Activated naive CD8-positive, alpha-beta T cell treated with anti-CD3 and anti-CD28 coated beads, Interleukin-2, amount 50 U/mL, for 24 hours (primary cell): ENCODE measurements around the gene PIAS1.

ENCODE experiments used
- ATAC-seq: fragments of 150-1000 bp; cut with Tn5 transposase; one replicate; pipeline ENCODE4 v1.10.0; 2021
- DNase-seq: peaks from one replicate; pipeline ENCODE4 v3.0.0; 2021
- H3K27ac Mint-ChIP-seq: one replicate; pipeline ENCODE4 v1.8.0; 2021; ENCODE audit warnings: mild to moderate bottlenecking, mixed read lengths
- H3K27me3 Mint-ChIP-seq: one replicate; pipeline ENCODE4 v1.8.0; 2021; ENCODE audit warnings: mixed read lengths
- H3K36me3 Mint-ChIP-seq: one replicate; pipeline ENCODE4 v1.8.0; 2021; ENCODE audit warnings: low read depth, mixed read lengths
- H3K4me1 Mint-ChIP-seq: one replicate; pipeline ENCODE4 v1.8.0; 2021; ENCODE audit warnings: mixed read lengths
- H3K4me3 Mint-ChIP-seq: one replicate; pipeline ENCODE4 v1.8.0; 2021; ENCODE audit warnings: mild to moderate bottlenecking, moderate library complexity, mixed read lengths
- H3K9me3 Mint-ChIP-seq: one replicate; pipeline ENCODE4 v1.8.0; 2021; ENCODE audit warnings: mixed read lengths

PIAS1 gene

DNA sequence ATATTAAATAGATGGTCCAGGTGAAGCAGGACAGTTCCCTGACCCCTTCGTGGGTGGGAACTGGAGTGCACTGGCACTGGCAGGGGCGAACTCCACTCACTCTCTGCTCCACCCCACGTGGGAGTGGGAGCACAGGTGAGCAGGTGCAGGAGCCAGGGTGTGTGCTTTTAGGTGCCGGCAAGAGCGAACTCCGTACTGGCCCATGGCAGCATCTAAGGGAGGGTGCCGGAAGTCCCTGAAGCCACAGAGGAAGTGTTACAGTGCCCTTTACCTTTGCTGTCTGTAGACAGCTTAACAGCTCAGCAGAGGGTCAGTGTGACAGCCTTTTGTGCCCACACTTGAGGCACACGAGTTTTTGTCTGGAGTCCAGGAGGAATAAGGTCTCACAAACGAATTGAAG is 26.7 kb upstream of the PIAS1 start:
- no peaks in the 10 kb centered on the region for H3K9me3 Mint-ChIP-seq
- peaks cover 5% of the 10 kb centered on the region for H3K27me3 Mint-ChIP-seq
- no peak overlapping the region for H3K4me3 Mint-ChIP-seq
- no peak overlapping the region for H3K27ac Mint-ChIP-seq
- DNase-seq = no peak
- H3K36me3 Mint-ChIP-seq = no peaks in the 10 kb centered on the region
- peaks cover 5% of the 10 kb centered on the region for H3K4me1 Mint-ChIP-seq
- ATAC-seq = no peak

DNA sequence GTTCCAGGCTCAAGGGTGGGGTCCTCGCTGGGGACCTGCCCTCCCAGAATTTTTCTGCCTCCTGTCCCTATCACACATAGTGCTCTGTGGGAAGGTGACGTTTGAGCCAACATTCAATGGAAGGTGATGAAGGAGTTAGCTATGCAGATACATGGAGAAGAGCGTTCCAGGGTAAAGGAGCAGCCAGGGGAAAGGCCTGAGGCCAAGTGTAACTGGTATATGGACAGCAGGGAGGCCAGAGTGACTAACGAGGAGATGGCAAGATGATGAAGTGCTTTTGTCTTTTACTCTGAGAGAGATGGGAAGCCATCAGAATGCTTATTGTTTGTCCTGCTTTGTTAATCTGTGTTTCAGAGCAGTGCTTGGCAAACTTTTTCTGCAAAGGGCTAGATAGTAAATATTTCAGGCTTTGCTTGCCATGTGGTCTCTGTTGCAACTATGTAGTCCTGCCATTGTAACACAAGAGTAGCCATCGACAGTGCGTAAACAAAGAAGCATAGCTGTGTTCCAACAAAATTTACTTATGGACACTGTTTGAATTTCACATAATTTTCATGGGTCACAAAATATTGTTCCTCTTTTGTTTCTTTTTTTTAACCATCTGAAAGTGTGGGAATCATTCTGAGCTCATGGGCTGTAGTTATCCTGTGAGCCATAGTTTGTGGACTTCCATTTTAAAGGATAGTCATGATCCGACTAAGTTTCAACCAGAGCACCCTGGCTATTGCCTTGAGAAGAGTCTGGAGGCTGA is 25.8 kb upstream of the PIAS1 start:
- no peak for ATAC-seq
- no peaks in the 10 kb centered on the region for H3K9me3 Mint-ChIP-seq
- no peaks in the 10 kb centered on the region for H3K36me3 Mint-ChIP-seq
- no peak overlapping the region for H3K4me3 Mint-ChIP-seq
- no peak for DNase-seq
- peaks cover 5% of the 10 kb centered on the region for H3K27me3 Mint-ChIP-seq
- peaks cover 7% of the 10 kb centered on the region for H3K4me1 Mint-ChIP-seq
- no peak overlapping the region for H3K27ac Mint-ChIP-seq

GRCh38 chr15:68028888-68029207 is 25.3 kb upstream of the PIAS1 start:
- no peaks in the 10 kb centered on the region for H3K9me3 Mint-ChIP-seq
- peaks cover 7% of the 10 kb centered on the region for H3K4me1 Mint-ChIP-seq
- H3K27me3 Mint-ChIP-seq = peaks cover 7% of the 10 kb centered on the region
- H3K4me3 Mint-ChIP-seq = no peak overlapping the region
- H3K27ac Mint-ChIP-seq = no peak overlapping the region
- ATAC-seq = no peak
- no peaks in the 10 kb centered on the region for H3K36me3 Mint-ChIP-seq
- DNase-seq = no peak

GRCh38 chr15:68029959-68030358 is 24.2 kb upstream of the PIAS1 start:
- no peak for ATAC-seq
- DNase-seq = no peak
- no peaks in the 10 kb centered on the region for H3K9me3 Mint-ChIP-seq
- no peaks in the 10 kb centered on the region for H3K36me3 Mint-ChIP-seq
- peaks cover 7% of the 10 kb centered on the region for H3K4me1 Mint-ChIP-seq
- no peak overlapping the region for H3K4me3 Mint-ChIP-seq
- peaks cover 16% of the 10 kb centered on the region for H3K27me3 Mint-ChIP-seq
- no peak overlapping the region for H3K27ac Mint-ChIP-seq

GRCh38 chr15:68031404-68031803 is 22.7 kb upstream of the PIAS1 start:
- Mint-ChIP-seq H3K4me3 (no peak overlapping the region), H3K36me3 (no peaks in the 10 kb centered on the region), H3K27me3 (peaks cover 22% of the 10 kb centered on the region), H3K27ac (no peak overlapping the region), H3K4me1 (peaks cover 3% of the 10 kb centered on the region), H3K9me3 (no peaks in the 10 kb centered on the region)
- DNase-seq (no peak), ATAC-seq (no peak)

DNA sequence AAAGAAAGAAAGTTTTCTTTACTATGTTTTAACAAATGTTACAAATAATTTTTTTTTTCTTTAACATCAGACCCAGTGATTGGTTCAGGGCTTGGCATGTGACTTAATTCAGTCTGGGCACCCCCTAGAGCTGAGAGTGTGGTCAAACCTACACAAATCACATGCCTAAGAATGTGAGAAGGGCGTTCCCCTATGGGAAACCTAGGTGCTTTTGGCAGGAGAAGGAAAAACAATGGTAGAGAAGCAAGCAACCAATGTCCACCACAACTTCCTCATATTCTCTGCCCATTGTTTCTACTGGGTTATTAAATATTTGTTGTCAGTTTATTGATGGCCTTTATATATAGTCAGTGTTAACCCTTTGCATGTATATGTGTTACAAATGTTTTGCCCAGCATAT is 21.4 kb upstream of the PIAS1 start:
- H3K4me3 Mint-ChIP-seq = no peak overlapping the region
- ATAC-seq (peak; percentile 52), DNase-seq (no peak)
- H3K27ac Mint-ChIP-seq = no peak overlapping the region
- H3K27me3 Mint-ChIP-seq = peaks cover 27% of the 10 kb centered on the region
- H3K4me1 Mint-ChIP-seq = peaks cover 2% of the 10 kb centered on the region
- H3K9me3 Mint-ChIP-seq = no peaks in the 10 kb centered on the region
- H3K36me3 Mint-ChIP-seq = no peaks in the 10 kb centered on the region

- Mint-ChIP-seq H3K4me1 (peaks cover 2% of the 10 kb centered on the region), H3K27ac (no peak overlapping the region), H3K27me3 (peaks cover 35% of the 10 kb centered on the region), H3K4me3 (no peak overlapping the region), H3K36me3 (no peaks in the 10 kb centered on the region), H3K9me3 (no peaks in the 10 kb centered on the region)
- no peak for ATAC-seq
- DNase-seq = no peak
These were observed 20.0 kb upstream of the PIAS1 start for GRCh38 chr15:68034081-68034480.

- peaks cover 38% of the 10 kb centered on the region for H3K27me3 Mint-ChIP-seq
- no peak overlapping the region for H3K27ac Mint-ChIP-seq
- ATAC-seq (no peak), DNase-seq (no peak)
- H3K36me3 Mint-ChIP-seq = no peaks in the 10 kb centered on the region
- no peak overlapping the region for H3K4me3 Mint-ChIP-seq
- H3K4me1 Mint-ChIP-seq = peaks cover 2% of the 10 kb centered on the region
- peaks cover 3% of the 10 kb centered on the region for H3K9me3 Mint-ChIP-seq
These were observed 19.3 kb upstream of the PIAS1 start for GRCh38 chr15:68034719-68035293.

DNA sequence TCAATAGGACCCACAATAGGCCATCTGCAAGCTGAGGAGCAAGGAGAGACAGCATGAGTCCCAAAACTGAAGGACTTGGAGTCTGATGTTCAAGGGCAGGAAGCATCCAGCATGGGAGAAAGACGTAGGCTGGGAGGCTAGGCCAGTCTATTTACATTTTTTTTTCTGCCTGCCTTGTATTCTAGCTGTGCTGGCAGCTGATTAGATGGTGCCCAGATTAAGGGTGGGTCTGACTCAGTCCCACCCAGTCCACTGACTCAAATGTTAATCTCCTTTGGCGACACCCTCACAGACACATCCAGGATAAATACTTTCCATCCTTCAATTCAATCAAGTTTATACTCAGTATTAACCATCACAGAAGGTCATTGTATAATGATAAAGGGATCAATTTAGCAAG is 15.9 kb upstream of the PIAS1 start:
- Mint-ChIP-seq H3K9me3 (peaks cover 4% of the 10 kb centered on the region), H3K4me3 (no peak overlapping the region), H3K36me3 (no peaks in the 10 kb centered on the region), H3K4me1 (no peaks in the 10 kb centered on the region), H3K27me3 (peaks cover 39% of the 10 kb centered on the region), H3K27ac (no peak overlapping the region)
- no peak for ATAC-seq
- no peak for DNase-seq

DNA sequence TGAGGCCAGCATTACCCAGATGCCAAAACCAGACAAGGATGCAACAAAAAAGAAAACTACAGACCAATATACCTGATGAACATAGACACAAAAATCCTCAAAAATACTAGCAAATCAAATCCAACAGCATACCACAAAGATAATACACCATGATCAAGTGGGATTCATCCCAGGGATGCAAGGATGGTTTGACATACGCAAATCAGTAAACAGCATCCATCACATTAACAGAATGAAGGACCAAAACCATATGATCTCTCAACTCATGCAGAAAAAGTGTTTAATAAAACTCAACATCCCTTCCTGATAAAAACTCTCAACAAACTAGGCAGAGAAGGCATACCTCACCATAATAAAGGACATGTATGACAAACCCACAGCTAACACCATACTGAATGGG is 14.0 kb upstream of the PIAS1 start:
- H3K27ac Mint-ChIP-seq = no peak overlapping the region
- H3K4me3 Mint-ChIP-seq = no peak overlapping the region
- no peaks in the 10 kb centered on the region for H3K4me1 Mint-ChIP-seq
- no peaks in the 10 kb centered on the region for H3K36me3 Mint-ChIP-seq
- no peak for DNase-seq
- peaks cover 4% of the 10 kb centered on the region for H3K9me3 Mint-ChIP-seq
- no peak for ATAC-seq
- H3K27me3 Mint-ChIP-seq = peaks cover 26% of the 10 kb centered on the region

GRCh38 chr15:68042156-68042854 is 11.8 kb upstream of the PIAS1 start:
- ATAC-seq (no peak), DNase-seq (no peak)
- Mint-ChIP-seq H3K36me3 (no peaks in the 10 kb centered on the region), H3K27ac (no peak overlapping the region), H3K4me3 (no peak overlapping the region), H3K9me3 (peaks cover 4% of the 10 kb centered on the region), H3K27me3 (peaks cover 23% of the 10 kb centered on the region), H3K4me1 (no peaks in the 10 kb centered on the region)

DNA sequence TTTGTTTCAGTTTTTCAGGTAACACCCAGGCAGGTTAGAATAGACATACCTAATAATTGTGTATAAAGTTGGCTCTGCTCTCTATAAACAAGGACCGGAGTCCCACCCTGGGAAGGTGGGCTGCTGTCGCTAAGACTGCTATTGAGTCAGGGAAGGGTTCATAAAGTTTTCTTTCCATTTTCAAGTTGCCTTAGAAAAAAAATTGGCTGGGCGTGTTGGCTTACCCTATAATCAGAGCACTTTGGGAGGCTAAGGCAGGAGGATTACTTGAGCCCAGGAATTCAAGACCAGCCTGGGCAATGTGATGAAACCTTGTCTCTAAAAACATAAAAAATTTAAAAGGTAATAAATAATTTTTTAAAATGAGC is 11.3 kb upstream of the PIAS1 start:
- Mint-ChIP-seq H3K27me3 (peaks cover 19% of the 10 kb centered on the region), H3K4me1 (no peaks in the 10 kb centered on the region), H3K27ac (no peak overlapping the region), H3K36me3 (no peaks in the 10 kb centered on the region), H3K4me3 (no peak overlapping the region), H3K9me3 (peaks cover 4% of the 10 kb centered on the region)
- DNase-seq (no peak), ATAC-seq (no peak)

DNA sequence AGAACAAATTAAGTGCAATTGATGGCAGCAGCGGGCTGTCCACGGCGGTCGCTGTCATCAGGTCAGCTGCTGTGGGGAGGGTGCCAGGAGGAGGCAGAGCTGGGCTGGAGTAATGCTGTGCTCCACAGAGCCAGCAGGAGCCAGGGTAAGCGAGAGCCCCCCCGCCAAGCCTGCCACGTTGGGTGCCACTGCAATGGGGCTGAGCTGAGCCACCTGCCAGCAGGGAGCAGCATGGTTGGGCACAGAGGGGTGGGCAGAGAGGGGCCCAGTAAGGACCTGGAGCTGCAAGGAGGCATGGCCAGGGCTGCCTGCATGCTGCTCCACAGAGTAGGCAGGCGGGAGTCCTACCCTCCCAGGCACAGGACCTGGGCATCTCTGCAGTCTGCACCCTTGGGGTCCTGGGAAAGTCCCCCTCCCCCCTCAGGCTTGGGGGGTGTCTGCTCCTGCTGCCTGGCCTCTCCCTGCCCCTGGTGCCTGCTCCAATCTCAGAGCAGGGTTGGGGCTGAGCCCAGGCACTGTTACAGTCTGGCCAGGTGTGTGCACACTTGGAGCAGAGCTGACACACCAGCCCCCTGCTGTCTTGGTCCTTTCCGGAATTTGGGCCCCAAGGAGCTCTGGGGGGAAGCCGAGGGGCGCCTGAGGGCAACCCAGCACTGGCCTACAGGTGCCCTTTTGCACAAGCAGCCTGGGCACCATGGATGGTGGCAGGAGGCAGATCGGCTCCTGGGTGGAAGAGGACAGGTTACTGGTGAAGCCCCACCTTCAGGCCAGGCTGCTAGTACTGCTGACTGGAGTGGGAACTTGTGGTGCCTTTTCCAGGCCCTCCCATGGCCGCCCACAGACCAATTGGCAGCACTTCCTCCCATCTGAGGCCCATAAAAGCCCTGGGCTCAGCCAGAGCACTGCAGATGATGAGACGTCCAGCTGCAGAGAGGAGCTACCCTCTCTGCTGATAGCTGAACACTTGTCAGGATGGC is 8.5 kb upstream of the PIAS1 start:
- Mint-ChIP-seq H3K4me3 (no peak overlapping the region), H3K27ac (no peak overlapping the region), H3K36me3 (no peaks in the 10 kb centered on the region), H3K27me3 (peaks cover 7% of the 10 kb centered on the region), H3K4me1 (no peaks in the 10 kb centered on the region), H3K9me3 (no peaks in the 10 kb centered on the region)
- DNase-seq (no peak), ATAC-seq (no peak)

DNA sequence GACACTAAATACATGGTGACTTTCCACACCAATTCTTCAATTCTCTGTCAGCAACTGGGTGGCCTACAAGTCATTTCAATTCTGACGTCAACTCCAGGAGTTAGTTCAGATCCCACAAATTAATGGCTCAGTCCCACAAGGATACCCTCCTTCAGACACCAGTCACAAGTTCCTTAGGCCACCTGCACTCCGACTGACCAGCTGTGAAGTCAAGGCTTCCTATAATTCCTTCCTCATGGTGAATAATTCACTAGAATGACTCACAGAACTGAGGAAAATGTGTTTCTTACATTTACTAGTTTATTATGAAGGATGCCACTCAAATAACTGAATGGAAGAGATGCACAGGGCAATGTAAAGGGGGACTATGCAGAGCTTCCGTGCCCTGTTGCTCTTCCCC is 6.3 kb upstream of the PIAS1 start:
- peaks cover 5% of the 10 kb centered on the region for H3K4me1 Mint-ChIP-seq
- H3K9me3 Mint-ChIP-seq = no peaks in the 10 kb centered on the region
- no peak overlapping the region for H3K4me3 Mint-ChIP-seq
- no peak overlapping the region for H3K27ac Mint-ChIP-seq
- no peak for DNase-seq
- H3K27me3 Mint-ChIP-seq = peaks cover 12% of the 10 kb centered on the region
- H3K36me3 Mint-ChIP-seq = no peaks in the 10 kb centered on the region
- no peak for ATAC-seq
